Progenitor cell of endocrine pancreas (in vitro differentiated cells): ENCODE data around the gene SRGAP2C. TPM values are rescaled to one million over a fixed set of nuclear protein-coding genes. Genes with fewer than 3 reads are reported as not detected.
"Not testable (repeated sequence)": the region's sequence is repeated elsewhere in the genome, so short reads cannot be mapped to it uniquely, and the experiment has no call there.

ENCODE experiments used
- DNase-seq: peaks from one replicate; pipeline ENCODE4 v3.0.0; 2021; ENCODE audit warnings: low spot score; ENCODE audit not compliant: unreplicated experiment
- H3K27ac Mint-ChIP-seq: 2 replicates; pipeline ENCODE4 v1.8.0; 2021; ENCODE audit warnings: mild to moderate bottlenecking, moderate library complexity, mixed read lengths
- H3K27me3 Mint-ChIP-seq: 2 replicates; pipeline ENCODE4 v1.8.0; 2021; ENCODE audit warnings: mixed read lengths
- H3K36me3 Mint-ChIP-seq: 2 replicates; pipeline ENCODE4 v1.8.0; 2022; ENCODE audit warnings: mixed read lengths; ENCODE audit not compliant: insufficient read depth
- H3K4me1 Mint-ChIP-seq: 2 replicates; pipeline ENCODE4 v1.8.0; 2021; ENCODE audit warnings: low read depth, mixed read lengths
- H3K4me3 Mint-ChIP-seq: 2 replicates; pipeline ENCODE4 v1.8.0; 2021; ENCODE audit warnings: low read depth, mild to moderate bottlenecking, moderate library complexity, mixed read lengths
- H3K9me3 Mint-ChIP-seq: 2 replicates; pipeline ENCODE4 v1.8.0; 2021; ENCODE audit warnings: low read depth, mixed read lengths
- CTCF ChIP-seq: fragments of 200-600 bp; sonication (generic); IDR thresholded peaks from one replicate; pipeline ENCODE4 v1.5.0; 2021; ENCODE audit warnings: antibody characterized with exemption, mild to moderate bottlenecking; ENCODE audit not compliant: unreplicated experiment
- long read RNA-seq: library from polyadenylated mRNA; unstranded; transcript quantifications from one replicate; pipeline ENCODE4 v2.0.0, GENCODE V29; 2020
- total RNA-seq: library from RNA; stranded (reverse); gene quantifications from 2 replicates; pipeline ENCODE4 v1.2.1, GENCODE V29; 2021

Gene SRGAP2C
- 14.4 and 18.2 TPM in 2 replicates for total RNA-seq
- long read RNA-seq, full-length matches to known transcripts, result 3 of 8 reads
- long read RNA-seq, partial matches to known transcripts, result 3 of 8 reads
- long read RNA-seq, other reads (novel, unspliced or antisense), result 2 of 8 reads

- Mint-ChIP-seq H3K4me3 (peak within 1 kb of the TSS; percentile 85), H3K27ac (peak within 1 kb of the TSS; percentile 95)
- H3K9me3 Mint-ChIP-seq, H3K36me3 Mint-ChIP-seq, H3K27me3 Mint-ChIP-seq, H3K4me1 Mint-ChIP-seq: not testable (repeated sequence)
- peak; percentile 81 for DNase-seq
Measured at GRCh38 chr1:121184290-121185127, at the start of gene SRGAP2C, which contains the start of gene FAM72B. Gene SRGAP2C (plus strand): TSS chr1:121184975. CDS start chr1:121187447, 2,472 bp downstream. Gene FAM72B (minus strand): TSS chr1:121184340. CDS start chr1:121183489, 851 bp downstream.

DNA sequence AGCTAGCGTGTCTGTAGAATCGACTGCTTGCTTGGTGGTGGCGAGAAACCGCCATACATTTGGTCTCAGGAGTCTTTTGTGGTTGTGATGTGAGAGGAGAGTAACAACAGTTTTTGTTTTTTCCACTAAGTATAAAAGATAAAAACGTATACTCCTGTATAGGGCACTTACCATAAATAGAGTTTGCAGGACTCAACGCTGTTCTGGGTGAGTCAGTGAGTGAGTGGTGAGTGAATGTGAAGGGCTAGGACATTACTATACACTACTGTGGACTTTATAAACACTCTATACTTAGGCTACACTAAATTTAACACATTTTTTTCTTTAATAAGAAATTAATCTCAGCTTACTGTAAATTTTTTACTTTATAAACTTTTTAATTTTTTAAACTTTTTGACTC, 44.4 kb upstream of the SRGAP2C start:
- not testable (repeated sequence) for H3K9me3 Mint-ChIP-seq, H3K27ac Mint-ChIP-seq, H3K27me3 Mint-ChIP-seq, H3K36me3 Mint-ChIP-seq, H3K4me3 Mint-ChIP-seq, DNase-seq, H3K4me1 Mint-ChIP-seq

GRCh38 chr1:121148489-121149190, 36.1 kb upstream of the SRGAP2C start:
- DNase-seq, H3K36me3 Mint-ChIP-seq, H3K27ac Mint-ChIP-seq, H3K4me1 Mint-ChIP-seq, H3K9me3 Mint-ChIP-seq, H3K27me3 Mint-ChIP-seq, H3K4me3 Mint-ChIP-seq: not testable (repeated sequence)

GRCh38 chr1:121151294-121151693, 33.5 kb upstream of the SRGAP2C start:
- not testable (repeated sequence) for H3K4me1 Mint-ChIP-seq, H3K4me3 Mint-ChIP-seq, H3K36me3 Mint-ChIP-seq, H3K27ac Mint-ChIP-seq, H3K27me3 Mint-ChIP-seq, H3K9me3 Mint-ChIP-seq, DNase-seq

DNA sequence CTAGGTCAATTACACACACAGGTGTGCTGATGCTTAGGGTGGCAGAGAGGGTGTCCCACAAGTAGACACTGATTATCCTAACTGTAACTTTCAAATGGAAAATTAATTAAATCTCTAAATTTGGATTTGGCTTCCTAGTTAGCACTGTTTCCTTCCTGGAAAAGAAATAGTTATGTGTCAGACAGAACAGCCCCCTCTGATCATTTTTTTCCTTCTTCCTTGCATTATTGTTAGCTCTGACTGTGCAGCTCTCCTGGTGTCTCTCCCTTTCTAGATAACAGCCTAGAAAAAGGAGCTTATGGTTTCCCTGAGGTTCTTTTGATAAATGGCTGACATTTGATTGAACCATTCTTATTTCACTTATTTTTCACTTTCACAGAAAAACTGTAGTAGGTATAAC, 32.0 kb upstream of the SRGAP2C start:
- H3K9me3 Mint-ChIP-seq, H3K36me3 Mint-ChIP-seq, H3K27me3 Mint-ChIP-seq, DNase-seq, H3K27ac Mint-ChIP-seq, H3K4me3 Mint-ChIP-seq, H3K4me1 Mint-ChIP-seq: not testable (repeated sequence)

GRCh38 chr1:121154811-121155210, 30.0 kb upstream of the SRGAP2C start:
- H3K9me3 Mint-ChIP-seq, H3K4me3 Mint-ChIP-seq, DNase-seq, H3K27ac Mint-ChIP-seq, H3K36me3 Mint-ChIP-seq, H3K4me1 Mint-ChIP-seq, H3K27me3 Mint-ChIP-seq: not testable (repeated sequence)

GRCh38 chr1:121155671-121156358, 29.0 kb upstream of the SRGAP2C start:
- not testable (repeated sequence) for H3K27me3 Mint-ChIP-seq, H3K4me1 Mint-ChIP-seq, H3K36me3 Mint-ChIP-seq, DNase-seq, H3K27ac Mint-ChIP-seq, H3K9me3 Mint-ChIP-seq, H3K4me3 Mint-ChIP-seq
- TF ChIP-seq CTCF, result peak; percentile 36

DNA sequence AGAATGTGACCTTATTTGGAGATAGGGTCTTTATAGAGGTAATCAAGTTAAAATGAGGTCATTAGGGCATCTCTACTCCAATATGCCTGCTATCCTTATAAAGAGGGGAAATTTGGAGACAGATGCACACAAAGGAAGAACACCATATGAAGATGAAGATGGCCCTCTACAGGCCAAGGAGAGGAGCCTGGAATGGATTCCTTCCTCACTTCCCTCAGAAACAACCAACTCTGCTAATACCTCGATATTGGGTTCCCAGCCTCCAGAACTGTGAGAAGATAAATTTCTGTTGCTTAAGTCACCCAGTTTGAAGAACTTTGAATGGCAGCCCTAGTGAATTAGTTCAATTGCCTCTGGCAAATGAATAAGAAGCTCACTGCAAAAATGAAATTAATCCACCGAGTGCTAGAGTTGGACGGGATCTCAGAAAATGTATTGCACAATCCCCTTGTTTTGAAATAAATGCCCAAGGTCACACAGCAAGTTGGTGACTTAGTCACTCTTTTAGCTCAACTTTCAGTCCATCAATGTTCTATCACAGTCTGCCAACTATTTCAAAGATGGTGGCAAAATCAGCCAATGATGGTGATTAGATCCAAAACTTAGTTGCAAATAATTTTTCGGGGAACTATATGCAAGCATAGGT, 27.7 kb upstream of the SRGAP2C start:
- H3K27me3 Mint-ChIP-seq, DNase-seq, H3K36me3 Mint-ChIP-seq, H3K27ac Mint-ChIP-seq, H3K4me1 Mint-ChIP-seq, H3K9me3 Mint-ChIP-seq, H3K4me3 Mint-ChIP-seq: not testable (repeated sequence)

DNA sequence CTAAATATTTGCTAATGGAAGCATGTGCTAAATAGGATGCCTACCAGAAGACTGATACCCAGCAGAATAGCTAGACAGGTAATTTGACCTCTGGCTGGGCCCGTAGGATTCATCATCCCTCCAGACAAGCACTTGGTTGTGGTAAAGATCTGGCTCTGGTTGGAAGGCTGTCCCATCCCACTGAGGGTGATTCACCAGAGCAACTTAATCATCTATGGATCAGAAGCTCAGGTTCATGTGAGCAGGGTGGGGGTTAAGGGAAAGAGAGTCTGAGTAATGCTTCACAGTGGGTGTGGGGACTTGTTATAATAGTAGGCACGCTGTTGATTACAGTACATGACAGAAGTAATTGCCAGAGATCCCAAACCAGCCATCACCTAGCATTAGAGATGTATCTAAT, 27.2 kb upstream of the SRGAP2C start:
- H3K27ac Mint-ChIP-seq, H3K36me3 Mint-ChIP-seq, H3K4me3 Mint-ChIP-seq, H3K27me3 Mint-ChIP-seq, H3K9me3 Mint-ChIP-seq, DNase-seq, H3K4me1 Mint-ChIP-seq: not testable (repeated sequence)

DNA sequence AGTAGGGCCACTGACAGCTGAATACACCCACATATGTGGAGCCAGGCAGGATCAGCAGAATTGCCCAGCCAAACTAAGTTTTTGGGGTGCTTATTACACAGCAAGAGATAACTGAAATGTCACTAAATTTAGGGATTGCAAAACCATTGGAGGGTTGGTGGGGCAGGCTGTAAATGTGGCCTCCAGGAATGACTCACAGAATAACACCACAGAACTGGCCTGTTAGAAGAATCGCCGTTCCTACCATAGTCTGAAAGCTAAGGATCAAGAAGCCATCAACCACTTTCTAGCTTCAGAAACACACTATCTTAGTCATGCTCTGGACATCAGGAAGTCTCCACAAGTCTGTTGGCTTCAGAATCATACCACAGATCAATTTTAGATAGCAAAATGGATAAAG, 24.7 kb upstream of the SRGAP2C start:
- H3K4me1 Mint-ChIP-seq, H3K27ac Mint-ChIP-seq, H3K9me3 Mint-ChIP-seq, H3K36me3 Mint-ChIP-seq, H3K4me3 Mint-ChIP-seq, DNase-seq, H3K27me3 Mint-ChIP-seq: not testable (repeated sequence)

GRCh38 chr1:121161199-121161901, 23.4 kb upstream of the SRGAP2C start:
- H3K4me1 Mint-ChIP-seq, H3K27me3 Mint-ChIP-seq, H3K27ac Mint-ChIP-seq, H3K9me3 Mint-ChIP-seq, H3K36me3 Mint-ChIP-seq, H3K4me3 Mint-ChIP-seq, DNase-seq: not testable (repeated sequence)
